ENCODE data around the gene UPK3B. TPM values are rescaled to one million over a fixed set of nuclear protein-coding genes. Genes with fewer than 3 reads are reported as not detected.
"Not testable (repeated sequence)": the region's sequence is repeated elsewhere in the genome, so short reads cannot be mapped to it uniquely, and the experiment has no call there.

The UPK3B gene
- total RNA-seq, 1 experiment from 2014 or later, result 19.2 TPM

GRCh38 chr7:76482660-76483059 is 27.7 kb upstream of the UPK3B start:
- POLR2A ChIA-PET (ENCODE audit: unreplicated experiment); H3K27ac ChIP-seq; H3K4me1 ChIP-seq (replicated peaks; ENCODE audit: insufficient read depth); H3K9me3 ChIP-seq (ENCODE audit: insufficient read depth, low read depth); H3K4me3 ChIP-seq; H3K9me2 ChIP-seq (ENCODE audit: insufficient read depth); H3K4me2 ChIP-seq; H3K36me3 ChIP-seq (ENCODE audit: low read depth); DNase-seq; CTCF ChIA-PET; intact Hi-C loops (cut with micrococcal nuclease; ENCODE audit: unreplicated experiment); H4K20me1 ChIP-seq (ENCODE audit: insufficient read depth); H3K79me2 ChIP-seq (ENCODE audit: low read depth); H2AFZ ChIP-seq; H3K27me3 ChIP-seq (ENCODE audit: insufficient read depth, low read depth); H3F3A ChIP-seq (ENCODE audit: insufficient read depth, low read depth): not testable (repeated sequence)
- BruUV-seq (replicated peaks), result TSS peak; percentile 10

- intact Hi-C loops (cut with micrococcal nuclease; ENCODE audit: unreplicated experiment), result not testable (repeated sequence)
Measured at GRCh38 chr7:76483081-76483480, 27.3 kb upstream of the UPK3B start.

DNA sequence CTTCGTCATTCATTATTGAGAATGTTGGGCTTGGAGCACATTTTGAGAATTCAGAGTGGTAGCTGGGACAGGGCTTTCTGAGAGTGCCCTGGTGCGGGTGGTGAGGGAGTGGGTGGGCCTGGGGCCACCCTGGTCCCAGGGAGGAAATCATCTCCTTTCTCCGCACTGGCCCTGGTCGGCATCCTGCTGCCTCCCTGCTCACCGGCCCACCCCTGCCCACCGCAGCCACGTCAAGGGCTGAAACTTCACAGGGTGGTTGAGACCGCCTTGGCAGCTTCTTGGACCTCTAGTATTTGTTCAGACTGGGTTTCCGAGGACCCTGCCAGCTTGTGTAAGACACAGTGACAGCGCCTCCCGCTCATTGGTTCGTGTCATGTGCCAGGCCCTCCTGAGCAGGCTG is 25.9 kb upstream of the UPK3B start:
- POLR2A ChIA-PET (ENCODE audit: unreplicated experiment); BruUV-seq (replicated peaks); H3K36me3 ChIP-seq (ENCODE audit: low read depth); H3K4me2 ChIP-seq; H3K4me1 ChIP-seq (replicated peaks; ENCODE audit: insufficient read depth); H3K27ac ChIP-seq; H3K4me3 ChIP-seq; H3K9me2 ChIP-seq (ENCODE audit: insufficient read depth); H3F3A ChIP-seq (ENCODE audit: insufficient read depth, low read depth); H3K9me3 ChIP-seq (ENCODE audit: insufficient read depth, low read depth); H2AFZ ChIP-seq; DNase-seq; H4K20me1 ChIP-seq (ENCODE audit: insufficient read depth); intact Hi-C loops (cut with micrococcal nuclease; ENCODE audit: unreplicated experiment); CTCF ChIA-PET; H3K79me2 ChIP-seq (ENCODE audit: low read depth); H3K27me3 ChIP-seq (ENCODE audit: insufficient read depth, low read depth): not testable (repeated sequence)

More at GRCh38 chr7:76483081-76483480, 27.3 kb upstream of the UPK3B start:
- H3K4me3 ChIP-seq; H2AFZ ChIP-seq; H4K20me1 ChIP-seq (ENCODE audit: insufficient read depth); POLR2A ChIA-PET (ENCODE audit: unreplicated experiment); H3K4me1 ChIP-seq (replicated peaks; ENCODE audit: insufficient read depth); H3K4me2 ChIP-seq; H3K9me2 ChIP-seq (ENCODE audit: insufficient read depth); H3K36me3 ChIP-seq (ENCODE audit: low read depth); H3K9me3 ChIP-seq (ENCODE audit: insufficient read depth, low read depth); H3K27ac ChIP-seq; DNase-seq; H3K27me3 ChIP-seq (ENCODE audit: insufficient read depth, low read depth); H3F3A ChIP-seq (ENCODE audit: insufficient read depth, low read depth); H3K79me2 ChIP-seq (ENCODE audit: low read depth); CTCF ChIA-PET; BruUV-seq (replicated peaks): not testable (repeated sequence)

DNA sequence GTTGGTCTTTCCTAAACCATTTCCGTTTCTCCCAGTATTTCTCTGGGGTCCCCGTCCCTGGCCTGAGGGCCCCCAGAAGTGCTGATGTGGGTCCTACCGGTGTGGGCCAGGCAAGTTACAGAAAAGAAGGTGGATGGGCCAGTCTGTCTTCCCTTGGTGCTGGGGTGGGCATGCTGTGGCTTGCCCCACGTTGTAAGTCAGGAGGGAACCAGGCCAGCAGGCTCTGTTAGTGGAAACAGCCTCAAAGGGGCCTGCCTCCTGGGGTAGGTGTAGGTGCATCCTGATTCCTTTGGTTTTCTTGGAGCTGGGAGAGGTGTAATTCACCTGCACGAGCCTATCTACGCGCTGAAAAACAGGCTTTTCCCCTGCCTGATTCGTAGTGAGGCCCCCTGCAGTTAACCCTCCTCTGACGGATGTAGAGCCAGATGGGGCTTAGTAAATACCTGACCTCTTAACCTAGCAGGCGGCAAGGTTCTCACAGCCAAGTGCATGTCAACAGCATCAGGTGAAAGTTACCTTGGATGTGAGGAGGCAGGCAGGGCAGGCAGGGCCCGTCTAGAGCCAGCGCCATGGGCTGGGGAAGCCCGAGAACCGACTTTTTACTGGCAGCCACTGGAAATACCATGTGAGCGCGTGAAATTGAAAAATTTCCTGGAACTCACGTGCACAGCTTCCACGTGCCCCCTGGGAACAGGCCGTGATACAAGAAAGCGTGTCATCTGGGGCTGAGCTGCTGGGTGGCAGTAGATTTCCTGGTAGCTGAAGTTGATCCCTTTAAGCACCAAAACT is 24.3 kb upstream of the UPK3B start:
- H3F3A ChIP-seq (ENCODE audit: insufficient read depth, low read depth); intact Hi-C loops (cut with micrococcal nuclease; ENCODE audit: unreplicated experiment); H2AFZ ChIP-seq; BruUV-seq (replicated peaks); H3K9me3 ChIP-seq (ENCODE audit: insufficient read depth, low read depth); DNase-seq; CTCF ChIA-PET; H3K79me2 ChIP-seq (ENCODE audit: low read depth); H3K4me2 ChIP-seq; H3K4me1 ChIP-seq (replicated peaks; ENCODE audit: insufficient read depth); H3K4me3 ChIP-seq; H3K36me3 ChIP-seq (ENCODE audit: low read depth); H4K20me1 ChIP-seq (ENCODE audit: insufficient read depth); H3K27ac ChIP-seq; H3K9me2 ChIP-seq (ENCODE audit: insufficient read depth); H3K27me3 ChIP-seq (ENCODE audit: insufficient read depth, low read depth): not testable (repeated sequence)
- POLR2A ChIA-PET (ENCODE audit: unreplicated experiment), result interaction anchor here (0.6 kb wide), 1 partner anchor 118 kb away, joined by 3 read pairs; no protein-coding TSS in a partner anchor

DNA sequence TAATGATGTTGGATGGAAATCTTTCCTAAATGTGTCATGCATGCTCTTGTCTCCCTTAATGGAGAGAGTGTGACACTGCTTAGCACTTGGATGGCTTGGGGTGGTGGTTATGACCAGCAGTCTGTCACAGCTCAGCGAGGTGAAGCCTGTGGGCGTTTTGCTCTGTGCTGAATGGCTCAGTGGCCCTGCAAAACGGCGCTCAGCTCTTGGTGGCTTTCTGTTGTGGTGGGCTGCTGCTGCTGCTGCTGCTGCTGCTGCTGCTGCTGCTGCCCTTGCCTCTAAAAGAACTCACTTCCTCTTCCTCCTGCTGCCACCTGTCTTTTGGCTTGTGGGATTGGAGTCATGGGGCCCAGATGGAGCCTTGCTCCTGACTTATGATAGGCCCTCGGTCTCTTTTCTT is 23.7 kb upstream of the UPK3B start:
- H3K27ac ChIP-seq; H3F3A ChIP-seq (ENCODE audit: insufficient read depth, low read depth); H4K20me1 ChIP-seq (ENCODE audit: insufficient read depth); H3K4me2 ChIP-seq; H3K9me3 ChIP-seq (ENCODE audit: insufficient read depth, low read depth); CTCF ChIA-PET; H3K79me2 ChIP-seq (ENCODE audit: low read depth); BruUV-seq (replicated peaks); intact Hi-C loops (cut with micrococcal nuclease; ENCODE audit: unreplicated experiment); H3K36me3 ChIP-seq (ENCODE audit: low read depth); H3K27me3 ChIP-seq (ENCODE audit: insufficient read depth, low read depth); H3K4me3 ChIP-seq; H2AFZ ChIP-seq; H3K9me2 ChIP-seq (ENCODE audit: insufficient read depth); H3K4me1 ChIP-seq (replicated peaks; ENCODE audit: insufficient read depth); DNase-seq: not testable (repeated sequence)
- POLR2A ChIA-PET (ENCODE audit: unreplicated experiment), result interaction anchor here (0.6 kb wide), 1 partner anchor 118 kb away, joined by 3 read pairs; no protein-coding TSS in a partner anchor

- H4K20me1 ChIP-seq (ENCODE audit: insufficient read depth); H3K4me1 ChIP-seq (replicated peaks; ENCODE audit: insufficient read depth); H3K79me2 ChIP-seq (ENCODE audit: low read depth); H3K27ac ChIP-seq; H3K36me3 ChIP-seq (ENCODE audit: low read depth); H2AFZ ChIP-seq; POLR2A ChIA-PET (ENCODE audit: unreplicated experiment); DNase-seq; H3K9me2 ChIP-seq (ENCODE audit: insufficient read depth); H3F3A ChIP-seq (ENCODE audit: insufficient read depth, low read depth); CTCF ChIA-PET; H3K9me3 ChIP-seq (ENCODE audit: insufficient read depth, low read depth); intact Hi-C loops (cut with micrococcal nuclease; ENCODE audit: unreplicated experiment); H3K4me2 ChIP-seq; H3K27me3 ChIP-seq (ENCODE audit: insufficient read depth, low read depth); BruUV-seq (replicated peaks); H3K4me3 ChIP-seq: not testable (repeated sequence)
Measured at GRCh38 chr7:76487969-76488368, 22.4 kb upstream of the UPK3B start.

GRCh38 chr7:76492139-76492538 is 18.2 kb upstream of the UPK3B start:
- H3K79me2 ChIP-seq (ENCODE audit: low read depth); H3K4me3 ChIP-seq; H3F3A ChIP-seq (ENCODE audit: insufficient read depth, low read depth); H3K27me3 ChIP-seq (ENCODE audit: insufficient read depth, low read depth); H3K4me2 ChIP-seq; H3K9me2 ChIP-seq (ENCODE audit: insufficient read depth); DNase-seq; H3K9me3 ChIP-seq (ENCODE audit: insufficient read depth, low read depth); intact Hi-C loops (cut with micrococcal nuclease; ENCODE audit: unreplicated experiment); BruUV-seq (replicated peaks); POLR2A ChIA-PET (ENCODE audit: unreplicated experiment); H4K20me1 ChIP-seq (ENCODE audit: insufficient read depth); H3K4me1 ChIP-seq (replicated peaks; ENCODE audit: insufficient read depth); H2AFZ ChIP-seq; H3K27ac ChIP-seq; H3K36me3 ChIP-seq (ENCODE audit: low read depth); CTCF ChIA-PET: not testable (repeated sequence)

Data from PC-9 (cell line).